ENCODE measurements around the gene OR5B2. TPM values are rescaled to one million over a fixed set of nuclear protein-coding genes. Genes with fewer than 3 reads are reported as not detected.

OR5B2 gene
- total RNA-seq, 1 experiment from 2014 or later, result not detected

- Mint-ChIP-seq H3K27me3 (ENCODE audit: low read depth) (no peaks in the 10 kb centered on the region), H3K4me3 (no peak overlapping the region), H3K4me1 (no peaks in the 10 kb centered on the region), H3K36me3 (ENCODE audit: insufficient read depth in 1 of 3, low read depth in 3 of 3) (peaks cover 6 to 11% (median 8%) of the 10 kb centered on the region in 3 experiments; a peak in 5 of 7 replicates), H3K9me3 (peaks cover 16 to 22% of the 10 kb centered on the region in 2 experiments), H3K27ac (no peak overlapping the region)
- Histone ChIP-seq H3K14ac (ENCODE audit: insufficient read depth, low read length) (no peak overlapping the region), H4K5ac (ENCODE audit: insufficient read length, low read depth, low read length) (no peak overlapping the region), H3K79me2 (ENCODE audit: insufficient read depth, low read length) (no peaks in the 10 kb centered on the region), H4K91ac (ENCODE audit: insufficient read length, low read depth, low read length) (no peak overlapping the region), H3K23me2 (ENCODE audit: insufficient read length, low read depth, low read length, poor library complexity, severe bottlenecking) (no peaks in the 10 kb centered on the region), H2BK12ac (ENCODE audit: insufficient read length, low read depth, low read length) (no peak overlapping the region), H4K20me1 (ENCODE audit: control insufficient read depth, insufficient read depth, insufficient read length) (no peaks in the 10 kb centered on the region), H2AFZ (ENCODE audit: low read length) (no peak overlapping the region), H3K27me3 (ENCODE audit: insufficient read depth, low read length) (no peaks in the 10 kb centered on the region), H3K23ac (ENCODE audit: insufficient read length, low read depth, low read length) (no peak overlapping the region), H3K79me1 (ENCODE audit: insufficient read depth, low read depth, low read length, poor library complexity, severe bottlenecking) (no peaks in the 10 kb centered on the region), H3K56ac (ENCODE audit: insufficient read length, low read depth, low read length) (no peak overlapping the region), H3K9ac (ENCODE audit: extremely low read depth, insufficient read length, low read length) (no peak overlapping the region), H3T11ph (ENCODE audit: low read length) (no peak overlapping the region), H4K8ac (replicated peaks; ENCODE audit: insufficient read length, low read depth, low read length) (no peak overlapping the region), H3K9me3 (ENCODE audit: control insufficient read depth, low read depth, low read length) (no peaks in the 10 kb centered on the region), H2BK120ac (ENCODE audit: low read depth, low read length, poor library complexity, severe bottlenecking) (no peak overlapping the region), H3K4me2 (ENCODE audit: insufficient read depth, insufficient read length, low read length) (no peak overlapping the region), H3K27ac (ENCODE audit: insufficient read length, low read depth, low read length) (no peak overlapping the region), H2BK20ac (ENCODE audit: low read depth, low read length, poor library complexity, severe bottlenecking) (no peak overlapping the region), H3K4me1 (ENCODE audit: insufficient read depth, low read length) (no peaks in the 10 kb centered on the region), H2BK15ac (ENCODE audit: low read depth, low read length) (no peak overlapping the region), H2BK5ac (ENCODE audit: insufficient read length, low read length) (no peak overlapping the region), H3K18ac (ENCODE audit: insufficient read length, low read depth, low read length) (no peak overlapping the region), H2AK5ac (ENCODE audit: insufficient read length, low read length) (no peak overlapping the region), H3K4ac (ENCODE audit: low read depth, low read length) (no peak overlapping the region)
- WGBS (ENCODE audit: extremely low coverage, insufficient read length, low lambda C conversion rate), result no CpG with 5 or more reads among the region's 1 CpG
- DNase-seq, result no peak
- no peak for TF ChIP-seq CTCF (conservative IDR thresholded peaks at IDR 0.05)
These were observed 35.2 kb downstream of the OR5B2 start for GRCh38 chr11:58392746-58393145.
